Measurements from ENCODE around the gene TULP1. TPM values are rescaled to one million over a fixed set of nuclear protein-coding genes. Genes with fewer than 3 reads are reported as not detected.
A peak's percentile ranks its signal among the peaks of the same experiment; 100 is the strongest.

Gene TULP1
- total and polyA plus RNA-seq, 2 experiments from 2014 or later = 0.39 TPM; not detected in 1

DNA sequence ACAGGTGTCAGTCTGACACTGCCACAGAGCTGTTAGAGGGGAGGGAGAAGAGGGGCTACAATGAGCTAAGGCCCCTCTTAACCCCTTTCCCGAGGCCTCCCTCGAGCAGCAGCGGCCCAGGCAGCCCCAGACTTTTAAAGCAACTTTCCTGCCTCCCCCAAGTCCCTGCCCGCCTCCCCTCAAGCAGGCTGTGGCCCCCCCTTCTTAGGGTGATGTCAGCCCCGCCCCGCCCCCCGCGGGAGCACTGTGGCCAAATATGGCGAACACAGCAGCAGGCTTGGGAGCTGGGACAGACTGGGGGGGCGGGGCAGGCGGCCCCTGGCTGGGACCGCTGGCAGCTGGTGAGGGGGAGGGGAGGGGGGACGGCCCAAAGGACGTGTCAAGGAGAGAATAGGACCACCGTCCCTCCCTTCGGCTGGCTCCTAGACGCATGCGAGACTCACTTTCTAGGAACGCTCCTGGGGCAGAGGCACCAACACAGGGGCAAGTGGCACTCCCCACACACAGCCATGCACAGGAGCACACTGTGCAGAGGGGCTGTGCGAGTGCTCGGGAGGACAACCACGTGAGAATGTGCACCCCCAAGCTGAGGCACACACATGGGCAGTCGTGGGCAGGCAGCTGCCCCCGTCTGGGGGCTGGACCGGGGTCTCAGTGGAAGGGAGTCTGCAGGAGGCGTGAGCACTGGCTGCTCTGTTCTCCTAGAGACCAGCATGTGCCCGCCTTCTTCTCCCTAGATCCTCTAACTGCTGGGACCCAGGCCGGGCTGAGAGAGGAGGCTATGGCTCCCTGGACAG lies 22.5 kb downstream of the TULP1 start:
- no peaks in the 10 kb centered on the region for H3K9me2 ChIP-seq (replicated peaks; ENCODE audit: insufficient read depth)
- H3K4me1 ChIP-seq (ENCODE audit: insufficient read depth) = peaks cover 99% of the 10 kb centered on the region
- H3K4me3 ChIP-seq = no peak overlapping the region
- no peak for TF ChIP-seq EZH2 (IDR thresholded peaks at IDR 0.05; ENCODE audit: borderline replicate concordance)
- no peak for TF ChIP-seq EZH2phosphoT487 (IDR thresholded peaks at IDR 0.05; ENCODE audit: low read depth, severe bottlenecking, unreplicated experiment)
- TF ChIP-seq, protein P1, sequence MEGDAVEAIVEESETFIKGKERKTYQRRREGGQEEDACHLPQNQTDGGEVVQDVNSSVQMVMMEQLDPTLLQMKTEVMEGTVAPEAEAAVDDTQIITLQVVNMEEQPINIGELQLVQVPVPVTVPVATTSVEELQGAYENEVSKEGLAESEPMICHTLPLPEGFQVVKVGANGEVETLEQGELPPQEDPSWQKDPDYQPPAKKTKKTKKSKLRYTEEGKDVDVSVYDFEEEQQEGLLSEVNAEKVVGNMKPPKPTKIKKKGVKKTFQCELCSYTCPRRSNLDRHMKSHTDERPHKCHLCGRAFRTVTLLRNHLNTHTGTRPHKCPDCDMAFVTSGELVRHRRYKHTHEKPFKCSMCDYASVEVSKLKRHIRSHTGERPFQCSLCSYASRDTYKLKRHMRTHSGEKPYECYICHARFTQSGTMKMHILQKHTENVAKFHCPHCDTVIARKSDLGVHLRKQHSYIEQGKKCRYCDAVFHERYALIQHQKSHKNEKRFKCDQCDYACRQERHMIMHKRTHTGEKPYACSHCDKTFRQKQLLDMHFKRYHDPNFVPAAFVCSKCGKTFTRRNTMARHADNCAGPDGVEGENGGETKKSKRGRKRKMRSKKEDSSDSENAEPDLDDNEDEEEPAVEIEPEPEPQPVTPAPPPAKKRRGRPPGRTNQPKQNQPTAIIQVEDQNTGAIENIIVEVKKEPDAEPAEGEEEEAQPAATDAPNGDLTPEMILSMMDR (IDR thresholded peaks at IDR 0.05; ENCODE audit: poor library complexity) = no peak
- H3K9me3 ChIP-seq (ENCODE audit: low read depth) = no peaks in the 10 kb centered on the region
- H3K27me3 ChIP-seq = no peaks in the 10 kb centered on the region
- 25% methylated on average over 23 of the region's 28 CpGs for WGBS (ENCODE audit: low lambda C conversion rate, missing lambda C conversion rate)
- DNase-seq (ENCODE audit: low spot score) = peak; percentile 82
- peaks cover 100% of the 10 kb centered on the region for H3K79me2 ChIP-seq
- H3K4me2 ChIP-seq = peak overlapping the region; percentile 97
- H3K27ac ChIP-seq = peak overlapping the region; percentile 97
- no peaks in the 10 kb centered on the region for H3K36me3 ChIP-seq (replicated peaks; ENCODE audit: insufficient read depth, low read depth)
- H4K20me1 ChIP-seq (ENCODE audit: insufficient read depth, poor library complexity, severe bottlenecking) = peaks cover 76% of the 10 kb centered on the region
- no peak overlapping the region for H2AFZ ChIP-seq

DNA sequence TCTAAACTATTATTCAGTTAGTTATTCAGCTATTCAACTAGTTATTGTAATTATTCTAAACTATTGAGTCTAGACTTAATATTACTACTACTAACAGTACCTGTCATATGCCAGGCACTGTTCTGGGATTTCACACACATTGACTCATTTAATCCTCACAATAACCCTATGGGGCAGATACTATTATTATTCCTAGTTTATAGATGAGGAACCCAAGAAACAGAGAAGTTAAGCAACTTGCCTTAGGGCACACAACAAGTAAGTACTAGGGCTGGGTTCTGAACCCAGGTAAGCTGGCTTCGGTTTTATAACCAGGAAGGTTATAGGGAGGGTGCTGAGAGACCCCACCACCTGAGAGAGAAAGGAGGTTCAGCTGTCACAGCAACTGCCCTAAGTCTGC lies 23.6 kb downstream of the TULP1 start:
- Histone ChIP-seq H3K4me1 (ENCODE audit: insufficient read depth) (peaks cover 92% of the 10 kb centered on the region), H2AFZ (no peak overlapping the region), H3K27me3 (no peaks in the 10 kb centered on the region), H3K36me3 (replicated peaks; ENCODE audit: insufficient read depth, low read depth) (no peaks in the 10 kb centered on the region), H3K9me2 (replicated peaks; ENCODE audit: insufficient read depth) (no peaks in the 10 kb centered on the region), H3K4me3 (no peak overlapping the region), H3K79me2 (peaks cover 98% of the 10 kb centered on the region), H3K4me2 (peak overlapping the region; percentile 57), H3K27ac (peak overlapping the region; percentile 97), H3K9me3 (ENCODE audit: low read depth) (no peaks in the 10 kb centered on the region), H4K20me1 (ENCODE audit: insufficient read depth, poor library complexity, severe bottlenecking) (peaks cover 74% of the 10 kb centered on the region)
- WGBS (ENCODE audit: low lambda C conversion rate, missing lambda C conversion rate) = 93% methylated on average over 1 of the region's 1 CpG
- DNase-seq (ENCODE audit: low spot score) = no peak
- TF ChIP-seq EZH2 (IDR thresholded peaks at IDR 0.05; ENCODE audit: borderline replicate concordance) (no peak), EZH2phosphoT487 (IDR thresholded peaks at IDR 0.05; ENCODE audit: low read depth, severe bottlenecking, unreplicated experiment) (no peak)
- TF ChIP-seq, protein P1 (IDR thresholded peaks at IDR 0.05; ENCODE audit: poor library complexity) = no peak

DNA sequence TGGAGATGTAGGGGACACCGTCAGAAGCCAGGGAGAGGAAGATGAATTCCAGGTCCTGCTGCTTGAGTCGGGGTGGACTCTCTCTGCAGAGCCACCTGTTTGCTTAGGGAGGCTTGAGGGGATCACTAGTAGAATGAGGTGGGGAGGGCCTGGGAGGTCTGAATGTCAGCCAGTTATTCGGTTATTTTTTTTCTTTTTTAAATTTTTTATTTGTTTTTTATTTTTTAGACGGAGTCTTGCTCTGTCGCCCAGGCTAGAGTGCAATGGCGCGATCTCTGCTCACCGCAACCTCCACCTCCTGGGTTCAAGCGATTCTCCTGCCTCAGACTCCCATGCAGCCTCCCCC lies 24.2 kb downstream of the TULP1 start:
- Histone ChIP-seq H3K79me2 (peaks cover 97% of the 10 kb centered on the region), H3K27me3 (no peaks in the 10 kb centered on the region), H2AFZ (no peak overlapping the region), H4K20me1 (ENCODE audit: insufficient read depth, poor library complexity, severe bottlenecking) (peaks cover 69% of the 10 kb centered on the region), H3K4me1 (ENCODE audit: insufficient read depth) (peaks cover 86% of the 10 kb centered on the region), H3K4me3 (no peak overlapping the region), H3K9me2 (replicated peaks; ENCODE audit: insufficient read depth) (no peaks in the 10 kb centered on the region), H3K27ac (peak overlapping the region; percentile 97), H3K9me3 (ENCODE audit: low read depth) (no peaks in the 10 kb centered on the region), H3K36me3 (replicated peaks; ENCODE audit: insufficient read depth, low read depth) (no peaks in the 10 kb centered on the region), H3K4me2 (peak overlapping the region; percentile 57)
- WGBS (ENCODE audit: low lambda C conversion rate, missing lambda C conversion rate) = 77% methylated on average over 9 of the region's 9 CpGs
- TF ChIP-seq EZH2phosphoT487 (IDR thresholded peaks at IDR 0.05; ENCODE audit: low read depth, severe bottlenecking, unreplicated experiment) = no peak
- TF ChIP-seq, protein P1 (IDR thresholded peaks at IDR 0.05; ENCODE audit: poor library complexity) = no peak
- TF ChIP-seq EZH2 (IDR thresholded peaks at IDR 0.05; ENCODE audit: borderline replicate concordance) = no peak
- no peak for DNase-seq (ENCODE audit: low spot score)
